Retinal pigment epithelial cell (primary cell): Measurements from ENCODE around the gene AASDHPPT.
A peak's percentile ranks its signal among the peaks of the same experiment; 100 is the strongest.

ENCODE experiments used
- DNase-seq: peaks from one replicate; pipeline ENCODE4 v3.0.0-alpha.2; 2010; ENCODE audit warnings: low read depth
- H3K4me3 ChIP-seq: 2 replicates; pipeline ENCODE4 v1.5.1; 2011; ENCODE audit warnings: mild to moderate bottlenecking, low read length, control low read depth, moderate library complexity
- TF ChIP-seq, protein P1 (sequence below): conservative IDR thresholded peaks from 2 replicates; pipeline ENCODE4 v1.5.1; 2011; ENCODE audit warnings: low read depth, low read length, control low read depth, inconsistent platforms

The AASDHPPT gene, protein sequence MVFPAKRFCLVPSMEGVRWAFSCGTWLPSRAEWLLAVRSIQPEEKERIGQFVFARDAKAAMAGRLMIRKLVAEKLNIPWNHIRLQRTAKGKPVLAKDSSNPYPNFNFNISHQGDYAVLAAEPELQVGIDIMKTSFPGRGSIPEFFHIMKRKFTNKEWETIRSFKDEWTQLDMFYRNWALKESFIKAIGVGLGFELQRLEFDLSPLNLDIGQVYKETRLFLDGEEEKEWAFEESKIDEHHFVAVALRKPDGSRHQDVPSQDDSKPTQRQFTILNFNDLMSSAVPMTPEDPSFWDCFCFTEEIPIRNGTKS

DNA sequence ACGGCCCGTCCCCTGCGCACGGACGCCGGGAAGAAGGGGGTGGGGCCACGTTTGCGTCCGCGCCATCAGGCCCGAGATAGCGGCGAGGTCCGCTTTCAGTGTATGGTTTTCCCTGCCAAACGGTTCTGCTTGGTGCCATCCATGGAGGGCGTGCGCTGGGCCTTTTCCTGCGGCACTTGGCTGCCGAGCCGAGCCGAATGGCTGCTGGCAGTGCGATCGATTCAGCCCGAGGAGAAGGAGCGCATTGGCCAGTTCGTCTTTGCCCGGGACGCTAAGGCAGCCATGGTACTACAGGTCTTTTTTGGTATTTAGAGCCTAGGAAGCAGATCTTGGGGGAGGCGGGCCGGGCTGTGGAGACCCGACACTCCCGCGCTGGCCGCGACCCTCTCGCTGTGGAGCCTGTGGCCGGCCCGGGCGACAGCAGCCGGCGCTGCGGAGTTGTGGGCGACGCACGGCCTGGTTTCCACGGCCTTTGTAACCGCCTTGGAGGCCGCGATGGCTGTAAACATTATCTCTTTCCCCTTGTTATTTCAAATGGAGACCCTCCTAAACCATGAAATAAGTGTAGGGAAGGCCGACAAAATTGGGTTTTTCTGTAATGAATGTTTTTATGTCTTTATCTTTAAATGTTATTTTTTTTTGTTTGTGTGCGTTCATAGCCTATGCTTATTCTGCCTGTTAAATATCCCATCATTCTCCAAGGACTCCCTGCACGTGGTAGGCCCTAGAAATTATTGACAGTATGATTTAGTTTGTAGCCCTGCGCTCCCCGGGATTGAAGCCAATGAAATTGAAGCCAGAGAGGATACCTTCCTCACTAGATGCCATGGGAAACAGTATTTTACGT is at the start of gene AASDHPPT:
AASDHPPT (plus strand) TSS at position 54 of the 847 bp plus-strand sequence; CDS start at position 103, 49 bp downstream.
- no peak for DNase-seq
- peak within 1 kb of the TSS; percentile 96 for H3K4me3 ChIP-seq
- TF ChIP-seq, protein P1, sequence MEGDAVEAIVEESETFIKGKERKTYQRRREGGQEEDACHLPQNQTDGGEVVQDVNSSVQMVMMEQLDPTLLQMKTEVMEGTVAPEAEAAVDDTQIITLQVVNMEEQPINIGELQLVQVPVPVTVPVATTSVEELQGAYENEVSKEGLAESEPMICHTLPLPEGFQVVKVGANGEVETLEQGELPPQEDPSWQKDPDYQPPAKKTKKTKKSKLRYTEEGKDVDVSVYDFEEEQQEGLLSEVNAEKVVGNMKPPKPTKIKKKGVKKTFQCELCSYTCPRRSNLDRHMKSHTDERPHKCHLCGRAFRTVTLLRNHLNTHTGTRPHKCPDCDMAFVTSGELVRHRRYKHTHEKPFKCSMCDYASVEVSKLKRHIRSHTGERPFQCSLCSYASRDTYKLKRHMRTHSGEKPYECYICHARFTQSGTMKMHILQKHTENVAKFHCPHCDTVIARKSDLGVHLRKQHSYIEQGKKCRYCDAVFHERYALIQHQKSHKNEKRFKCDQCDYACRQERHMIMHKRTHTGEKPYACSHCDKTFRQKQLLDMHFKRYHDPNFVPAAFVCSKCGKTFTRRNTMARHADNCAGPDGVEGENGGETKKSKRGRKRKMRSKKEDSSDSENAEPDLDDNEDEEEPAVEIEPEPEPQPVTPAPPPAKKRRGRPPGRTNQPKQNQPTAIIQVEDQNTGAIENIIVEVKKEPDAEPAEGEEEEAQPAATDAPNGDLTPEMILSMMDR, result no peak

DNA sequence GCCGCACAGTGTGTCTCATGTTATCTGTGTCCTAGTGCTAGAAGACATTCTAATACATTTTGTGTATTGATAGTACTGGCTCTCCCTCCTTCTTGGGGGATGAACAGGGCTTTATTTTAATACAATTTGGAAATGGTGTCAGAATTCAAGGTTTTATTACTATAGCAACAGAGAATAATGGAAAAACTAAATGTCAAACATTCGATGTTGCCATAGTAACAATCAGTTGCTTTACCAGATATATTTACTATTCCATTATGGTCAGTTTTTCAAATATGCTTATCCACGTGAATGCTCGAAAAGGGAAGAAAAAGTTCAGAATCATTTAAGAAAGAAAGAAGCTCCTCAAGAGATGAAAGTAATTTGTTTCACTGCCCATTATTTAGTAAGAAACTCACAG is 46.9 kb upstream of the AASDHPPT start:
- TF ChIP-seq, protein P1, result no peak
- DNase-seq, result no peak
- H3K4me3 ChIP-seq, result no peak overlapping the region

DNA sequence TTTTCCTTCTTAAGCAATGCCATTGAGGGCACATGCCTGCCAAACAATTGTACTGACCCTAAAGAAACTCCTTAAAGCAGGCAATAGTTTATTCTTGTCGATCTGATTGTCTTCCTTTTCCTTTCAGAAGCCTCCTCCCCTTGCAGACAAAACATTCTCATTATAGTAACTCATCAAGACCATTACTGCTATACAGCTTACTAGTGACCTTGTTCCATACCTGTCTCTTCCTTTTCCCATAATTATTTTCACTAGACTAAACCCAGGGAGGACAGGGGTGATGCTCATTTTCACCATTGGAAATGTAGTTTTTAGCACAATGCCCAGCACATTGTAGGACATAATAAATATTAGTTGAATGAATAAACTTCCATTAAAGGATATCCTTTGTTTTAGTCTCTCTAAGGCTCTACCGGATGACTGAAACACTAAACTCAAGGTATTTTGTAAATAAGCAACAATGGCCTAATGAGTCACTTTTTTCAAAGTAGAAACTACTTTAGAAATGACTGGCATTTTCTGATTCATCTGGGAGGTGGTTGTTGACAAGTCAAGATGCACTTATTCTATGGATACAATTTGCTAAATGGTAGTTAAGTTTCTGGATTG is 46.2 kb upstream of the AASDHPPT start:
- TF ChIP-seq, protein P1, result no peak
- H3K4me3 ChIP-seq, result no peak overlapping the region
- DNase-seq, result no peak

DNA sequence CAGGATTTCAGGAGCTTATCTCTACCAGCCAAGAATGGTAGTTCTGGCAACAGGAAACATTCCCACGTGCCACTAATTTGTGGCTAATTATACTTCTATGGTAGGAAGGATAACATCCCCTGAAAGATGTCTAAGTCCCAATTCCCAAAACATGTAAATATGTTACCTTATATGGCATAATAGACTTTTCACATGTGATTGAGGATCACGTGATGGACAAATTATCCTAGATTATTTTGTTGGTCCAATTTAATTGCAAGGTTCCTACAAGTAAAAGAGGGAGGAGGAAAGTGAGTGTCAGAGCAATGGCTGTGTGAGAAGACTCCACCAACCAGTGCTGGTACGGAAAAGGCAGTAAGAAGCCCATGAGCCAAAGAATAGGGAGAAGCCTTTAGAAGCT is 45.5 kb upstream of the AASDHPPT start:
- no peak for DNase-seq
- TF ChIP-seq, protein P1, result no peak

DNA sequence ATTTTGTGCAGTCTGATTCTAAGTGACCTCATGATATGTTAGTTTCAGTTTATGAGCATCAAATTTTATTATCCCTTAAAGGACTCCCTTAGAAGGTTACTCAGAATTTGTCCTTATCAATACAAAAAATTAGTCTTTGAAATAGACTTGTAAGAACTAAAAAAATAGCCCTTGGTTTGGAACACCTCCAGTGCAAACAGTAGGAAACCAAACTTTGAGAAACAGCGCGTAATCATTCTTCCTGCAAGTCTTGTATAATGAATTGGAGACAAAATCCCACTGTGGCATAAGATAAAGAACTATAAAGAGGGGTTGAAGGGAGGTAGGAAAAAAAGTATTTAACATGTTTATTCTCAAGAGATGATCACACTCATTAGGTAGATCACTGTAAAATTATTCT is 44.6 kb upstream of the AASDHPPT start:
- TF ChIP-seq, protein P1, result no peak
- DNase-seq, result no peak
- H3K4me3 ChIP-seq, result no peak overlapping the region

More for the DNA sequence above, 45.5 kb upstream of the AASDHPPT start:
- no peak overlapping the region for H3K4me3 ChIP-seq

DNA sequence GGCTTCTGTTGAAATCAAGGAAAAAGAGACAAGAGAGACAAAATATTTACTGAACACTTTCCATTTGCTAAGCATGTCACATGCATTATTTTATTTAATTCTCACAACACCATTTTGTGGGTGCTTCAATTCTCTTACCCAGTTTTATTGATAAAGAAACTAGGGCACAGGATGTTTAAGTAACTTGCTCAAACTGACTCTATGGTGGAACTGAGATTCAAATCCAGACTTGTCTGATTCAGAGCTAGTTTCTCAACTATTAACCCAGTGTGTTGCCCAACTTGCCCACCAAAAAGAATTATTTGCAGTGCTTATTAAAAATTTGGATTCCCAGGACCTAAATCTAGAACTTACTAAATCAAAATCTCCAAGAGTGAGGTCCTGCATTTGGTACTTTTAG is 33.9 kb upstream of the AASDHPPT start:
- no peak for DNase-seq
- H3K4me3 ChIP-seq, result no peak overlapping the region
- TF ChIP-seq, protein P1, result no peak
